Upper lobe of left lung (tissue), 4 donors: ENCODE results near the gene TMEM97.

Experiments
- CTCF ChIP-seq, 6 experiments: fragments of 450-650 bp in 4 of 6; fragments of 200-600 bp in 2 of 6; sonication (generic) in 2 of 6; IDR thresholded peaks; one replicate each; pipeline ENCODE4 v1.5.1; 2016 to 2019; ENCODE audit warnings: antibody characterized with exemption in 6 of 6
- EP300 ChIP-seq, 4 donors: sonication (generic); formaldehyde crosslinking; IDR thresholded peaks; one replicate each; pipeline ENCODE4 v1.5.1; 2017; ENCODE audit warnings: antibody characterized with exemption in 4 of 4, control low read depth in 2 of 4
- POLR2A ChIP-seq, 4 donors: fragments of 450-650 bp; IDR thresholded peaks; one replicate each; pipeline ENCODE4 v1.5.1; 2016 to 2017; ENCODE audit warnings: antibody characterized with exemption in 4 of 4, mild to moderate bottlenecking in 2 of 4
- POLR2AphosphoS5 ChIP-seq, 2 donors: sonication (generic); formaldehyde crosslinking; IDR thresholded peaks; one replicate each; pipeline ENCODE4 v1.5.1; 2017; ENCODE audit warnings: antibody characterized with exemption in 2 of 2

DNA sequence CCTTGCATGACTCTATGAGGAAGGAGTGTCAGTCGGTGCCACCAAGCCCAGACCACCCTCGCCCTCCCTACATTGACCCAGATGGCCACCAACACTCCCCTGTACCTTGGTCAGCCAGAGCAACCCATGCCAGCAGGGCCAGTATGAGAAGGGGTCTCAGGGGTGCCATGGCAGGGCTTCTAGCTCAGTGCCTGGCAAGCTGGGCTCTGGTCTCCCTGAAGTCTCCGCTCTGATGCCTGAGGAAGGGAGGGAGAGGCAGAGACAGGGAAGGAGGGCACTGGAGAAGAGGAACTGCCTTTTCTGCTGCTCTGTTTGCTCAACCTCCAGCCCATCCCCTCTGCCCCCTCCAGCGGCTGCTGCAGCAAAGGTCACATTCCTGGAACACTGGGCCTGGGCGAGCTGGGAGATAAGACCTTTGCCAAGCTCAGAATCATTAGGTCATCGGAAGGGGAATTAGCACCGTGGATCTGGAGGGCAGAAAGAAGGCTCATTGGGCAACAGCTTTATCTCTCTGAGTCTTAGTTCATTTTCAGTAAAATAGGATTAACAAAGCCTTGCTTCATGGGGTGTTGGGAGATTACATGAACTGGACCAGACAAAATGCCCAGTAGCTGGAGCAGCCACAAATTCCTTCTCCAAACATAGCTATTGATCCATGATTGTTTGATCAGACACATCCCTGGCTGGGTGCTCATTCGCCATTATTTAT lies 51.2 kb downstream of the TMEM97 start, which contains the start of gene VTN:
- no peak for TF ChIP-seq CTCF (IDR thresholded peaks at IDR 0.05)
- no peak for TF ChIP-seq EP300 (IDR thresholded peaks at IDR 0.05)
- TF ChIP-seq POLR2A (IDR thresholded peaks at IDR 0.05) = no peak
- TF ChIP-seq POLR2AphosphoS5 (IDR thresholded peaks at IDR 0.05) = no peak
